Ovary (tissue), 9 donors: ENCODE measurements around the gene SLC24A4. TPM values are rescaled to one million over a fixed set of nuclear protein-coding genes. Genes with fewer than 3 reads are reported as not detected.

Source experiments
- DNase-seq, 5 donors: peaks; one replicate each; pipeline ENCODE4 v3.0.0-alpha.2; 2019 to 2020
- H3K27ac ChIP-seq, 2 donors: fragments of 200-600 bp; one replicate each; pipeline versions ENCODE4 v1.5.1 to v1.8.0; 2019 to 2022
- H3K27me3 ChIP-seq: fragments of 200-600 bp; one replicate; pipeline ENCODE4 v1.8.0; 2022
- H3K36me3 ChIP-seq: fragments of 200-600 bp; sonication (generic); one replicate; pipeline ENCODE4 v1.5.1; 2019
- H3K4me1 ChIP-seq: one replicate; pipeline ENCODE4 v1.8.1; 2013; ENCODE audit warnings: mild to moderate bottlenecking, moderate library complexity; ENCODE audit not compliant: insufficient read depth
- H3K4me3 ChIP-seq: fragments of 200-600 bp; sonication (generic); one replicate; pipeline ENCODE4 v1.5.1; 2017
- H3K9me3 ChIP-seq, 2 donors: fragments of 200-600 bp in 1 of 2; sonication (generic) in 1 of 2; one replicate each; pipeline versions ENCODE4 v1.5.1 to v1.8.1; 2013 to 2019; ENCODE audit warnings: mild to moderate bottlenecking in 1 of 2, moderate library complexity in 1 of 2
- CTCF ChIP-seq, 3 donors: fragments of 450-650 bp in 2 of 3; fragments of 200-600 bp in 1 of 3; IDR thresholded peaks; one replicate each; pipeline versions ENCODE4 v1.5.1 to v1.8.0; 2016 to 2022; ENCODE audit warnings: antibody characterized with exemption in 3 of 3, mild to moderate bottlenecking in 1 of 3
- EP300 ChIP-seq: sonication (generic); formaldehyde crosslinking; IDR thresholded peaks from one replicate; pipeline ENCODE4 v1.6.1; 2017; ENCODE audit warnings: antibody characterized with exemption
- POLR2A ChIP-seq: fragments of 450-650 bp; IDR thresholded peaks from one replicate; pipeline ENCODE4 v1.6.1; 2017; ENCODE audit warnings: antibody characterized with exemption, mild to moderate bottlenecking, moderate library complexity
- WGBS, 3 donors: extraction: QIAGEN DNeasy Blood & Tissue Kit in 1 of 3; methylation state at CpG; one replicate each; pipeline versions ENCODE4 v1.1.5 to v1.1.7; 2013 to 2017; 5-methylcytosine and 5-hydroxymethylcytosine counted together
- intact Hi-C, 4 donors: fragments of 100-400 bp; cut with DNase I; formaldehyde crosslinking; loops; one replicate each; pipeline versions ENCODE4 v1.11.0 to v1.15.1; 2022 to 2023
- polyA plus RNA-seq, 2 donors: library from polyadenylated mRNA; stranded (reverse); fragments of 200-250 nt in 1 of 2; fragments of 350-450 nt in 1 of 2; fragmentation: Illumina TruSeq in 1 of 2; extraction: RNeasy Lipid Tissue Mini Kit (QIAGEN cat#74804) in 1 of 2; gene quantifications; one replicate each; pipeline ENCODE4 v1.2.3, GENCODE V29; 2013 to 2014
- total RNA-seq, 7 donors: library from RNA; depleted of rRNA in 2 of 7; stranded (reverse); fragments of >200 nt in 2 of 7; fragmentation: NEBNext Ultra II Directional in 3 of 7; extraction: Animal tissue kit (Norgen Biotek cat#: 25700) in 3 of 7; gene quantifications; one replicate each; pipeline versions ENCODE4 v1.1.0 to v1.2.4, GENCODE V29; 2016 to 2023
- donor health status: DM: no; HTN: no; CAD: no; lungs with moderate emphysema.
- donor health status: DM: no; HTN: no; CAD: no.
- donor health status: Bipolar disorder and iron deficiency.
- donor health status: DM: yes; HTN: yes; CAD: no.
- donor health status: DM: no; HTN: no; CAD: no.
- donor health status: DM: yes; HTN: yes; CAD: no.

Gene SLC24A4
- total and polyA plus RNA-seq, 9 donors = 0.10 to 0.98 (median 0.24) TPM

DNA sequence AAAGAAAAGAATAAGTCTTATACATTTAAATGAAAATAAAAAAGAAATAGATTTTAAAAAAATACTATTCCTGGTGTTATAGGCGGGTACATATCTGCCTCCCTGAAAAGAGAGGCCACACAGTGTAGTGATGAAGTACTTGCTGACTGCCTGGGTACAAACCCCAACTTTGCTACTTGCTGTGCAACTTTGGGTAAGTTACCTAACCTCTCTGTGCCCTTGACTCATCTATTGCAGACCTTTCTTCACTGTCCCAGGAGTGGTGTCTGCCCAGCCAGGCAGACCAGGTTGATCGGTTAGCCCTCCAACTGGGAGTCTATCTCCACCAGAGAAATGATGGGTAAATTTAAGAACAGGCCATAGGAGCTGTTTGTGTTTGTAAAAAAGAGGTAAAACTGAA lies 82.0 kb downstream of the SLC24A4 start:
- Histone ChIP-seq H3K36me3 (no peaks in the 10 kb centered on the region), H3K4me1 (no peaks in the 10 kb centered on the region), H3K9me3 (no peaks in the 10 kb centered on the region), H3K4me3 (no peak overlapping the region), H3K27ac (no peak overlapping the region), H3K27me3 (no peaks in the 10 kb centered on the region)
- 95 to 97% (median 96%) methylated on average over 2 of the region's 2 CpGs for WGBS, 3 donors
- TF ChIP-seq CTCF (IDR thresholded peaks at IDR 0.05) = no peak
- no peak for TF ChIP-seq EP300
- no peak for TF ChIP-seq POLR2A
- intact Hi-C loops = no loop called here
- DNase-seq = no peak

DNA sequence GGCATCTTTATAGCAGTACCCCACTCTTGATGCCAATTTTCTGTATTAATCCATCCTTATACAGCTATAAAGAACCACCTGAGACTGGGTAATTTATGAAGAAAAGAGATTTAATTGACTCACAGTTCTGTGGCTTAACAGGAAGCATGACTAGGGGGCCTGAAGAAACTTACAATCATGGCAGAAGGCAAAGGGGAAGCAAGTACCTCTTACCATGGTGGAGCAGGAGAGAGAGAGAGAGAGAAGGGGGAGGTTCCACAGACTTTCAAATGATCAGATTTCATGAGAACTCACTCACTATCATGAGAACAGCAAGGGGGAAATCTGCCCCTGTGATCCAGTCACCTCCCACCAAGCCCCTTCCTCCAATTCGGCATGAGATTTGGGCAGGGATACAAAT lies 84.4 kb downstream of the SLC24A4 start:
- Histone ChIP-seq H3K36me3 (no peaks in the 10 kb centered on the region), H3K4me1 (no peaks in the 10 kb centered on the region), H3K9me3 (no peaks in the 10 kb centered on the region), H3K27me3 (no peaks in the 10 kb centered on the region), H3K4me3 (no peak overlapping the region), H3K27ac (no peak overlapping the region)
- TF ChIP-seq CTCF (IDR thresholded peaks at IDR 0.05) (no peak), POLR2A (no peak), EP300 (no peak)
- intact Hi-C loops = no loop called here
- 67 to 92% (median 84%) methylated on average over 1 of the region's 1 CpG for WGBS, 3 donors
- no peak for DNase-seq

DNA sequence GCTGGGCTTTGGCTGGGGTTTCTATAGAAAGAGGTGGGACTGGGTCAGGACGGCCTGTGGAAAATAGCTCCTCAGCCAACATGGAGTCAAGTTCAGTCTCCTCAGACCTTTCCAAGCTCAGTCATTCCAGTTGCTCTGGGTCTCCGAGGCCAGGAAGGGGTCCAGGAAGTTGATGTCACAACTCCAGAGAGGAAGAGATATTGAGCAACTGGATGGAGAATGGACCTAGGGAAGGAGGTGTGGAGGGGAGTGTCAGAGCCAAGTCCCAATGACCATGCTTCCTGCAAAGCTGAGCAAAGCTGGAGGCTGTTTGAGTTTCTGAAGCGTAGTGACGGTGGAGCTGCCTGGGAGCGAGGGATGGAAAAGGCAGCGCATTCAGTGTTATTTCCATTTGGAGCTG lies 86.1 kb downstream of the SLC24A4 start:
- Histone ChIP-seq H3K4me1 (no peaks in the 10 kb centered on the region), H3K27me3 (no peaks in the 10 kb centered on the region), H3K27ac (no peak overlapping the region), H3K36me3 (no peaks in the 10 kb centered on the region), H3K9me3 (no peaks in the 10 kb centered on the region), H3K4me3 (no peak overlapping the region)
- no peak for TF ChIP-seq EP300
- TF ChIP-seq CTCF (IDR thresholded peaks at IDR 0.05) = no peak
- TF ChIP-seq POLR2A = no peak
- no peak for DNase-seq
- WGBS, 3 donors = 70 to 80% (median 78%) methylated on average over 6 of the region's 6 CpGs
- intact Hi-C loops = no loop called here

DNA sequence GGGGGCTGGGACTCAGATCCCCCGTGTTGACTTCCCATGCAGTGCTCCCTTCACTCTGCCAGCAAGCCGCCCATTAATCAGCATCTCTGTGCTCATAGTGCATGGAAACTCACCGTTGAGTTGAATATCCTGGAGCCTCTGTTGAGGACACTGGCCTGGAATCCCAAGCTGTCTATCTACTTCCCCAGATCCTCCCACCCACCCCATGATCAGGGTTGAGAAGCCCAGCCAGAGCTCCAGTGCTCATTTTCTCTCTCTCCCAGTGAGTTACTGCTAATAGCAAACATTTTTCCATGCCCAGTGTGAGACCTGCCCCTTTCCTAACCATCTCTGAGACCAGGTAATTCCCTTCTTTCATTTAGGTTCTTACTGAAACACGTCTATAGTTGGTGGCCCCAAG lies 88.2 kb downstream of the SLC24A4 start:
- no peaks in the 10 kb centered on the region for H3K36me3 ChIP-seq
- DNase-seq = no peak
- H3K27ac ChIP-seq = no peak overlapping the region
- intact Hi-C loops = no loop called here
- no peaks in the 10 kb centered on the region for H3K4me1 ChIP-seq
- H3K27me3 ChIP-seq = no peaks in the 10 kb centered on the region
- no peak overlapping the region for H3K4me3 ChIP-seq
- H3K9me3 ChIP-seq = no peaks in the 10 kb centered on the region
- 68 to 72% (median 71%) methylated on average over 4 of the region's 4 CpGs for WGBS, 3 donors
- TF ChIP-seq EP300 (no peak), POLR2A (no peak), CTCF (IDR thresholded peaks at IDR 0.05) (no peak)

DNA sequence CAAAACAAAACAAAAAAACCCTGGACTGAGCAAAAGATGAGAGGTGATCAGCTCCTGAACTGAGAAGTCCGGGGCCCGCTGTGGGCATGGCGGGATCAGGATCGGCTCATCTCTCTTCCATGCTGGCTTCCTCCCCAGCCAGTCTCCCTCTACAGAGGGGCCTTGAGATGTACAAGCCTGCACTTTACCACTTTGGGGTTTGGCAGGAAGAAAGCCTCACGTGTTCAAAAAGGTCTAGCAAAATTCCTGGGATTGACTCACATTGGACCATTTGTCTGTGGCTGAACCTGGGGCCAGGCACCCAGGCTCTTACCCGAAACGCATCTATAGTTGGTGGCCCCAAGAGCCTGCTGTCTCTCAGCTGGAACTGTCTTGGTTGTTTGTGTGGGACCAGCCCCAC lies 89.0 kb downstream of the SLC24A4 start:
- Histone ChIP-seq H3K27ac (no peak overlapping the region), H3K27me3 (no peaks in the 10 kb centered on the region), H3K4me1 (no peaks in the 10 kb centered on the region), H3K9me3 (no peaks in the 10 kb centered on the region), H3K4me3 (no peak overlapping the region), H3K36me3 (no peaks in the 10 kb centered on the region)
- DNase-seq = no peak
- WGBS, 3 donors = 54 to 65% (median 64%) methylated on average over 6 to 7 of the region's 7 CpGs
- TF ChIP-seq POLR2A (no peak), CTCF (IDR thresholded peaks at IDR 0.05) (no peak), EP300 (no peak)
- intact Hi-C loops = no loop called here
